Measurements from ENCODE around the gene SPAG17. TPM values are rescaled to one million over a fixed set of nuclear protein-coding genes. Genes with fewer than 3 reads are reported as not detected.

The SPAG17 gene
- total and polyA plus RNA-seq, 2 of the 13 experiments (the other 11 are each of a cell fraction or from before 2014, with no cell fraction given) = not detected

GRCh38 chr1:117929343-117930172 is 255.5 kb downstream of the SPAG17 start, which contains the start of the genes GDAP2 and WDR3 (continued):
- TF ChIP-seq ARID2 (CRISPR knock-in tag; IDR thresholded peaks at IDR 0.05; ENCODE audit: borderline replicate concordance) (no peak), HDAC6 (IDR thresholded peaks at IDR 0.05; ENCODE audit: low read depth, low read length) (no peak), ZMAT5 (CRISPR knock-in tag; IDR thresholded peaks at IDR 0.05; ENCODE audit: borderline replicate concordance, low read depth) (no peak), ZNF143 (CRISPR knock-in tag; IDR thresholded peaks at IDR 0.05) (no peak), NR0B2 (CRISPR knock-in tag; IDR thresholded peaks at IDR 0.05) (no peak), HNRNPL (IDR thresholded peaks at IDR 0.05; ENCODE audit: low read depth, low read length) (0 out of 2 replicates have a peak, but pooled peaks have one; percentile 28), SRSF4 (IDR thresholded peaks at IDR 0.05; ENCODE audit: low read depth, low read length, poor library complexity, severe bottlenecking) (no peak), HNF4G (IDR thresholded peaks at IDR 0.05; ENCODE audit: borderline replicate concordance, low read depth, low read length) (no peak), HNF4G (CRISPR knock-in tag; IDR thresholded peaks at IDR 0.05; ENCODE audit: borderline replicate concordance, low read depth) (no peak), ELF4 (CRISPR knock-in tag; IDR thresholded peaks at IDR 0.05; ENCODE audit: borderline replicate concordance) (peak; percentile 79; the same call in 1 of the 2 replicates), EHMT2 (IDR thresholded peaks at IDR 0.05; ENCODE audit: borderline replicate concordance, low read depth, low read length) (no peak), ZNF570 (CRISPR knock-in tag; IDR thresholded peaks at IDR 0.05; ENCODE audit: borderline replicate concordance) (no peak), ZNF232 (CRISPR knock-in tag; IDR thresholded peaks at IDR 0.05; ENCODE audit: borderline replicate concordance) (no peak), ZNF17 (CRISPR knock-in tag; IDR thresholded peaks at IDR 0.05) (no peak), TEAD2 (CRISPR knock-in tag; IDR thresholded peaks at IDR 0.05) (no peak), ZNF503 (CRISPR knock-in tag; IDR thresholded peaks at IDR 0.05) (0 out of 2 replicates have a peak, but pooled peaks have one; percentile 27), XBP1 (CRISPR knock-in tag; IDR thresholded peaks at IDR 0.05) (no peak), ZNF891 (CRISPR knock-in tag; IDR thresholded peaks at IDR 0.05) (peak; percentile 61; the same call in 1 of the 2 replicates), ZNF800 (CRISPR knock-in tag; IDR thresholded peaks at IDR 0.05) (no peak), ZNF792 (CRISPR knock-in tag; IDR thresholded peaks at IDR 0.05) (no peak; the same call in 1 of the 2 replicates), ZNF34 (CRISPR knock-in tag; IDR thresholded peaks at IDR 0.05; ENCODE audit: borderline replicate concordance) (peak; percentile 45; the same call in 1 of the 2 replicates), ATM (IDR thresholded peaks at IDR 0.05; ENCODE audit: borderline replicate concordance) (no peak), ZNF430 (CRISPR knock-in tag; IDR thresholded peaks at IDR 0.05) (0 out of 2 replicates have a peak, but pooled peaks have one; percentile 57), ZGPAT (CRISPR knock-in tag; IDR thresholded peaks at IDR 0.05) (peak; percentile 60; the same call in 1 of the 2 replicates)
